ENCODE data around the gene PLEKHB2. TPM values are rescaled to one million over a fixed set of nuclear protein-coding genes. Genes with fewer than 3 reads are reported as not detected.

Gene PLEKHB2
- polyA plus RNA-seq, 2 of the 4 experiments (the other 2 are of a cell fraction) = 57.5 to 76.6 TPM

DNA sequence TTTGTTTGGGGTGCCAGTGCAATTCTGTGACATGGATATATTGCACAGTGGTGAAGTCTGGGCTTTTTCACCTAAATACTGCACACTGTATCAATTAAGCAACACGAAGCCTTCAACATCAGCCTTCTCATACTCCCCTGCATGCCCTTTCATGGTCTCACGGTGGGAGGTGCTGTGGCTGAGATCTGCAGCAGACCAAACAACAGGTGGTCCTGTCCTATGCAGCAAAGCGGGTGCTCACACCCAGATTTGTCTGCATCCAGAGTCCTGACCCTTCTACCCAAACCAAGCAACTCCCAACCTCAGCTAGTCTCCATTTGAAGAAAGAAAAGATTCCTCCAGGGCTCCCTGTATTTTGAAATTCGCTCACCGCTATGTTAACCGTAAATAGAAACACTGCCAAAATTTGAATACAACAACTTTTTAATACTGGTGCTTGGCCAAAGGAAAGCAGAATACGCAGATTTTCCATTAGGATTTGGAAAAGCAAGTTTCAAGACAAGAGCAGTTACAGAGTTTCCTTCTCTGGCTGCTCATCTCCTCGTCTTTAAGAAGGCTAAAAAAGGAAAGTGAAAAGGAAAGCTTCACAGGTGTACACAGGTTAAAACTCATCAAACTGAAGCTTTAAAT is 46.8 kb upstream of the PLEKHB2 start:
- H3K4me2 ChIP-seq = no peak overlapping the region
- no peak for FAIRE-seq
- no peaks in the 10 kb centered on the region for H3K9me3 ChIP-seq
- no peaks in the 10 kb centered on the region for H3K4me1 ChIP-seq
- no peak for TF ChIP-seq HOXB5 (CRISPR knock-in tag; IDR thresholded peaks at IDR 0.05)
- TF ChIP-seq TFCP2L1 (CRISPR knock-in tag; IDR thresholded peaks at IDR 0.05) = no peak
- TF ChIP-seq FOXS1 (CRISPR knock-in tag; IDR thresholded peaks at IDR 0.05) = no peak
- TF ChIP-seq, protein P1, sequence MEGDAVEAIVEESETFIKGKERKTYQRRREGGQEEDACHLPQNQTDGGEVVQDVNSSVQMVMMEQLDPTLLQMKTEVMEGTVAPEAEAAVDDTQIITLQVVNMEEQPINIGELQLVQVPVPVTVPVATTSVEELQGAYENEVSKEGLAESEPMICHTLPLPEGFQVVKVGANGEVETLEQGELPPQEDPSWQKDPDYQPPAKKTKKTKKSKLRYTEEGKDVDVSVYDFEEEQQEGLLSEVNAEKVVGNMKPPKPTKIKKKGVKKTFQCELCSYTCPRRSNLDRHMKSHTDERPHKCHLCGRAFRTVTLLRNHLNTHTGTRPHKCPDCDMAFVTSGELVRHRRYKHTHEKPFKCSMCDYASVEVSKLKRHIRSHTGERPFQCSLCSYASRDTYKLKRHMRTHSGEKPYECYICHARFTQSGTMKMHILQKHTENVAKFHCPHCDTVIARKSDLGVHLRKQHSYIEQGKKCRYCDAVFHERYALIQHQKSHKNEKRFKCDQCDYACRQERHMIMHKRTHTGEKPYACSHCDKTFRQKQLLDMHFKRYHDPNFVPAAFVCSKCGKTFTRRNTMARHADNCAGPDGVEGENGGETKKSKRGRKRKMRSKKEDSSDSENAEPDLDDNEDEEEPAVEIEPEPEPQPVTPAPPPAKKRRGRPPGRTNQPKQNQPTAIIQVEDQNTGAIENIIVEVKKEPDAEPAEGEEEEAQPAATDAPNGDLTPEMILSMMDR (IDR thresholded peaks at IDR 0.05) = no peak
- no peak for TF ChIP-seq HOXB13 (CRISPR knock-in tag; IDR thresholded peaks at IDR 0.05; ENCODE audit: low read depth)
- no peak for TF ChIP-seq RNF2 (IDR thresholded peaks at IDR 0.05; ENCODE audit: borderline replicate concordance, low read depth)
- TF ChIP-seq, protein P2, sequence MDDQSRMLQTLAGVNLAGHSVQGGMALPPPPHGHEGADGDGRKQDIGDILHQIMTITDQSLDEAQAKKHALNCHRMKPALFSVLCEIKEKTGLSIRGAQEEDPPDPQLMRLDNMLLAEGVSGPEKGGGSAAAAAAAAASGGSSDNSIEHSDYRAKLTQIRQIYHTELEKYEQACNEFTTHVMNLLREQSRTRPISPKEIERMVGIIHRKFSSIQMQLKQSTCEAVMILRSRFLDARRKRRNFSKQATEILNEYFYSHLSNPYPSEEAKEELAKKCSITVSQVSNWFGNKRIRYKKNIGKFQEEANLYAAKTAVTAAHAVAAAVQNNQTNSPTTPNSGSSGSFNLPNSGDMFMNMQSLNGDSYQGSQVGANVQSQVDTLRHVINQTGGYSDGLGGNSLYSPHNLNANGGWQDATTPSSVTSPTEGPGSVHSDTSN (IDR thresholded peaks at IDR 0.05) = no peak
- no peak for TF ChIP-seq HDAC2 (IDR thresholded peaks at IDR 0.05)
- no peak for TF ChIP-seq EP300 (IDR thresholded peaks at IDR 0.05)
- no peak for TF ChIP-seq RAD21 (conservative IDR thresholded peaks at IDR 0.05 in 1 of 2, IDR thresholded peaks at IDR 0.05 in 1 of 2)
- TF ChIP-seq CBX8 (IDR thresholded peaks at IDR 0.05) = no peak
- TF ChIP-seq MAZ (IDR thresholded peaks at IDR 0.05; ENCODE audit: borderline replicate concordance, low read depth, low read length) = no peak
- TF ChIP-seq HEYL (CRISPR knock-in tag; IDR thresholded peaks at IDR 0.05) = no peak
- TF ChIP-seq, protein P3, sequence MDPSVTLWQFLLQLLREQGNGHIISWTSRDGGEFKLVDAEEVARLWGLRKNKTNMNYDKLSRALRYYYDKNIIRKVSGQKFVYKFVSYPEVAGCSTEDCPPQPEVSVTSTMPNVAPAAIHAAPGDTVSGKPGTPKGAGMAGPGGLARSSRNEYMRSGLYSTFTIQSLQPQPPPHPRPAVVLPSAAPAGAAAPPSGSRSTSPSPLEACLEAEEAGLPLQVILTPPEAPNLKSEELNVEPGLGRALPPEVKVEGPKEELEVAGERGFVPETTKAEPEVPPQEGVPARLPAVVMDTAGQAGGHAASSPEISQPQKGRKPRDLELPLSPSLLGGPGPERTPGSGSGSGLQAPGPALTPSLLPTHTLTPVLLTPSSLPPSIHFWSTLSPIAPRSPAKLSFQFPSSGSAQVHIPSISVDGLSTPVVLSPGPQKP (IDR thresholded peaks at IDR 0.05; ENCODE audit: low read depth, low read length) = no peak
- no peak for TF ChIP-seq ZFP36 (IDR thresholded peaks at IDR 0.05; ENCODE audit: borderline replicate concordance, partially characterized antibody)
- no peak overlapping the region for H3K27ac ChIP-seq
- no peak for DNase-seq (ENCODE audit: low read depth in 1 of 2, low spot score in 1 of 2)
- ChIA-PET CTCF (interaction anchor here (1.0 to 1.5 kb wide), 2 partner anchors 10 to 13 kb away, joined by 3 read pairs; no protein-coding TSS in a partner anchor), POLR2A (no interaction called here)
- no peak for ATAC-seq
- no peak overlapping the region for H3K4me3 ChIP-seq
- WGBS (ENCODE audit: missing lambda C conversion rate) = 94% methylated on average over 8 of the region's 8 CpGs

DNA sequence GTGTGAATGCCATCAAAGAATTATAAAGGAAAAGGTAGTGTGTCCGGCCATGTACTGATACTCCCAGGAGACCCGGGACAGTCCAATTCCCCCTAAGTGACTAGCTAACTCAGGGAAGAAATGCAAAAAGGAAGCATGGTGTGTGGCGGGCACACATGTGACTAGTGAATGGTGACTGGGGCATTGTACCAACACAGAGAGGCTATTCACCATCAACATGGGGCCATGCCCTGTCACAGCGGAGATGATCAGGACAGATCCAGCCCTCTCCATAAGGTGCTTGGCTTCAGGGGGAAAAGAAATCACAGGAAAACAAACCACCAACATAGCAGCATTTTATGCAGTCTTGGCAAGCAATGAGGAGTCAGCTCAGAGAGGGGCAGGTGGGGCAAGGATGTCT is 46.2 kb upstream of the PLEKHB2 start:
- H3K4me3 ChIP-seq = no peak overlapping the region
- FAIRE-seq = no peak
- TF ChIP-seq, protein P3 (IDR thresholded peaks at IDR 0.05; ENCODE audit: low read depth, low read length) = no peak
- TF ChIP-seq POLR2A (IDR thresholded peaks at IDR 0.05; ENCODE audit: low read length) (no peak), HOXA7 (CRISPR knock-in tag; IDR thresholded peaks at IDR 0.05) (no peak)
- H3K9me3 ChIP-seq = no peaks in the 10 kb centered on the region
- ATAC-seq = no peak
- no peak overlapping the region for H3K4me2 ChIP-seq
- CTCF ChIA-PET = interaction anchor here (1.5 kb wide), 1 partner anchor 12 kb away, joined by 3 read pairs; no protein-coding TSS in a partner anchor
- 91% methylated on average over 4 of the region's 4 CpGs for WGBS (ENCODE audit: missing lambda C conversion rate)
- POLR2A ChIA-PET = no interaction called here
- no peak overlapping the region for H3K27ac ChIP-seq
- DNase-seq (ENCODE audit: low read depth in 1 of 2, low spot score in 1 of 2) = no peak
- no peaks in the 10 kb centered on the region for H3K4me1 ChIP-seq

Data from A549 (cell line).